HG03159 (cell line): ENCODE results near the gene COL4A2.

Source experiments
- ATAC-seq: cut with Tn5 transposase; IDR thresholded peaks from one replicate; pipeline ENCODE4 v1.9.1; 2021; ENCODE audit warnings: mild to moderate bottlenecking, moderate library complexity; ENCODE audit not compliant: unreplicated experiment

The COL4A2 gene

DNA sequence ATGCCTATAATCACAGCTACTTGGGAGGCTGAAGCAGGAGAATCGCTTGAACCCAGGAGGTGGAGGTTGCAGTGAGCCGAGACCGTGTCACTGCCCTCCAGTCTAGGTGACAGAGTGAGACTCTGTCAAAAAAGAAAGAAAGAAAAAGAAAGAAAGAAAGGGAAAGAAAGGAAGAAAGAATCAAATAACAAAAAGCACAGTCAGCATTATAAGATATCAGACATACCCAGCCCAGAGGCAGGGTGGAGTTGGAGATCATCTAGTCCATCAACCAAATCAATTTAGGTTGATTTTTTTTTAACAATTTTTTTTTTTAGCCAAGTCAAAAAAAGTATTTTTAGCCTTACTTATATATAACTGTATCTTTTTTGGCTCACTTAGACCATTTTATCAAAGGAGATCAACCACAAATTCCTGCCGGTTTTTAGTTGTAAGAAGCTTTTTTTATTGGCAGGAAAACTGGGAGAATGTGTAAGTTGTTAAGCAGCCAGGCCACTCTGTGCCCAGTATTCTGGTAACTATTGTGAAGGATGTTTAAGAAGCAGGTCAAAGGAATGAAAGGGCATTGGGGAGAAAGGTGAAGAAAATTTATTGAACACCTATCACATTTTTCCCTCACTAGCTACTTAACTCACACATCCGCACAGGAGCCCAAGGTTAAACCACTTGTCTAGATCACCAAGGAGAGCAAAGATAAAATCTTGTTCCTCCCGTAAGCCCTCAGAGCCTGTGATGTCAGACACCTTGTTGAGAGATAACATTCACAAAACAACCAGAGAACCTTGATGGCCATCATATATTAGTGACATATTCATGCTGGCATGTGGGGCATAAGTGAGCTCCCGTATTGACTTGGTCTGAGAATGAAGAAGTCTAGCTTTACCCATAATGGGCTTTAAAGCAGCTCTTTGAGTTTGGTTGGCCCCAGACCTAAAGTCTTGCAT is 91.8 kb downstream of the COL4A2 start:
- no peak for ATAC-seq

GRCh38 chr13:110399801-110400200 is 92.7 kb downstream of the COL4A2 start:
- ATAC-seq: no peak

- no peak for ATAC-seq
These were observed 93.9 kb downstream of the COL4A2 start for GRCh38 chr13:110400786-110401533.

GRCh38 chr13:110402299-110403069 is 95.4 kb downstream of the COL4A2 start:
- no peak for ATAC-seq

DNA sequence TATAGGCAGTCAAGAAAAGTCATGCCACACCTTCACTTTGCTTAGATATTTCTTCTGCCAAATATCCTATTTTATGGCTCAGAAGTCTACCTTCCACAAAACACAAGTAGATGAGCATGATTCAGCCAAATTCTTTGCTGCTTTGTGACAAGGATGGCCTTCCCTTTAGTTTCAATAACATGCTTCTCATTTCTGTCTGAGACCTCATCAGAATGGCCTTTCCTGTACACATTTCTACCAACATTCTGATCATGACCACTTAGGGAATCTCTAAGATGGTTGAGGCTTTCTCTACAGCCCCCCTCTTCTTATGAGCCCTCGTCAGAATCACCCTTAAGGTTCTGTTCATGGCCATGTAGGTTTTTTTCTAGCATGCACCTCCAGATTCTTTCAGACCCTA is 96.2 kb downstream of the COL4A2 start:
- no peak for ATAC-seq

- ATAC-seq: no peak
These were observed 96.6 kb downstream of the COL4A2 start for GRCh38 chr13:110403721-110404120.

DNA sequence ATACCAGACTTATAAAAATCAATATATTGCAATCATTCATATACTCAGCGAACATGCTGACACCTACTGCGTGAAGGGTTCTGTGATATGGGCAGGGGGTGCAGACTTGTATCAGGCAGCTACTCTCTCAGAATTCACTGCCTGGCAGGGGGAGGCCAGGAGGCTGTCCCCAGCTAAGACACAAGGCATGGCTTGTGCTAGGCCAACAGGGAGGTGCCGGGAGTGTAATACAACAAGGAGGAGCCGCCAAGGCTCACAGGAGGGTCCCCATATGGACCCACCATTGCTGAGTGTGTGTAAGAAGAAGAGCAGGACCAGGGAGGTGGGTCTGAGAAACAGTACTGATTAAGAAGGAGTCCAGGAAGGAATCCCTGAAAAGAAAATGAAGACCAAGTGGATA is 97.2 kb downstream of the COL4A2 start:
- ATAC-seq: no peak

DNA sequence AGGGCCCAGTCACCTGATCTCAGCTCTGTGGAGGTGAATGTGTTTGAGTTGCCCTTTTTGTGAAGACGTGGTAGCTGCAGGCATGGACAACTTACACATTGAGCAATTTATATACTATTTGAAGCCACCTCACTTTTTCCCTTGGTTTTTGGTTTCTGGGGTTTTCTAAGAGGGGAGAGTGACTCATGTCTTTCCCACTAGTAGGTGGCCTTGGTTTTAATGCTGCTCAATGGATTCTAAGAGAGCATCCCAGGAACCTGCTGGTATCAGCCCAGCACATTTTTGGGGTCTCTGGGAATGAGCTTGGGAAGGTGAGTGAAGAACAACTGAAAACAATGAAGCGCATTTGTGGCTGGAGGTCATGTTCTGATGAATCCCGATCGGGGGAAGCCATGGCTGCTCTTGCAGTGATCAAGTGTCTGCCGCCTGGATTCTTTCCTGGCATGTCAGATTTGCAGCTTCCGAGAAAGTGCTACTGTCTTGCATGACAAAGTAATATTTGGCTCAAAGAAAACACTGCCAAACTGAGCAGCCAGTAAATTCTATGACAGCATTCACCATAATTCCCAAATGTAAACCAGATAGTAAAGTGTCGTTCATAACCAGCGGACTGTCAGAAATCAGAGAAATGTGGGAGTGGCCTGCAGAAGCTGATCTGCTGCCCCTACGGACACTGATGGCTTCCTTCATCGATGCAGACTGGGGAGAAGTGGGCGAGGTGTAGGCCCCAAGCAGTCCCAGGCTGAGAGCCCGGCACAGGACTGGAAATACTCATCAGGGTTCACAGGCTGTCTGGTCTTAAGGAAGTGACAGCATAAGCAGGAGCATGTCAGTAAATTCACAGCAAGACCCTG is 98.7 kb downstream of the COL4A2 start:
- ATAC-seq: no peak

- no peak for ATAC-seq
These were observed 99.9 kb downstream of the COL4A2 start for GRCh38 chr13:110407021-110407420.

DNA sequence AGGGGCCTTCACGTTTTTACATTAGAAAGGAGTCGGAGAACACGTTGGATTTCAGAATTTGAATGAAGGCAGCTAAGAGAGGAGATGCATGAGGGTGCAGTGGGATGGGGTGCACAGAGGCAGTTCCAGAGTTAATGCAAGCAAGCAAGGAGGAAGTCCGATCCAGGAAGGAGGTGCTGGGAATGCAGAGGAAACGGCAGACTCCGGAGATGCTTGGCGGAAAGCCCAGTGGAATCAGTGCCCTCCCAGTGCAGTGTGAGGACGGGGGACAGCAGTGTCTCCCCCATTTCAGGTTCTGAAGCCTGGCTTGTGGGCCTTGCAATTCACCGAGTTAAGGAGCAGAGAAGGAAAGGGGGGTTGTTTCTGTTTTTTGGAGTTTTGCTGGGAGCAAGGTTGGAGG is 100.4 kb downstream of the COL4A2 start:
- no peak for ATAC-seq

GRCh38 chr13:110408286-110408685 is 101.2 kb downstream of the COL4A2 start:
- no peak for ATAC-seq

GRCh38 chr13:110409581-110409992 is 102.5 kb downstream of the COL4A2 start:
- ATAC-seq: no peak

DNA sequence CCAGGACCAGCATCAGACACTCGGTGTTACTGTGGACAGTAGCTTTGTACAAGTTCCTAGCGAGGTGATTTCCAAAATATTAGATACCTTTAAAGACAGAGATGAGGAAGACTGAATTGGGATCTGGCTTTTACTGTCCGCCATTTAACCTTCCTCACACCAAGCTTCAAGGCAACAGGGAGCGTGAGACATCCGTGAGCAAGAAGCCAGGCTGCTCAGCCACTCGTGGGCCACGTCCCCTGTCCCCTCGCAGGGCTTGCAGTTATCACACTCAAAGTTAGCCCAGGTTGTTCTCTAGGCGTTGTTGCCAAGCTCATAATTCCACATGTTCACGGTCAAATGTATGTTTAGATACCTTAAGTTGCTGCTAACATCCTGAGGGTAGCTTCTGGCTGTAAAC is 102.9 kb downstream of the COL4A2 start:
- ATAC-seq: no peak

GRCh38 chr13:110410936-110411687 is 104.0 kb downstream of the COL4A2 start:
- no peak for ATAC-seq

DNA sequence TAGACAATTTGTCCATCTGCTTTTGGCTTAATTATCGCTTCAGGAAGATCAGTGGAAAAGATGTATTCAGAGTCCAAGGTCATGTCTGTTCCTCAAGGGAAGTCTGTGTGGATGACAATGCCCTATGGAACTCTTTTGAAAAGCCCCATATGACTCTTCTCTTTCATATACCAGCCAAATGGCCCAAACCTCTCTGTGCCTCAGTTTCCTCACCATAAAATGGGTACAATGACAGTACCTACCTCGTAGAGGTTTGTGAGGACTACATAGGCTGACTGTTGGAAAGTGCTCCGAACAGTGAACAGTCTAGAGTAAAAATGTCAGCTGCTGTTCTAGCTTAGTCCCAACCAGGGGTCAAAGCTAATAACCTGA is 104.6 kb downstream of the COL4A2 start:
- ATAC-seq: peak; percentile 8

GRCh38 chr13:110412132-110412914 is 105.2 kb downstream of the COL4A2 start:
- peak; percentile 93 for ATAC-seq

- ATAC-seq: no peak
These were observed 106.1 kb downstream of the COL4A2 start for GRCh38 chr13:110413016-110413675.

- ATAC-seq: no peak
These were observed 106.6 kb downstream of the COL4A2 start for GRCh38 chr13:110413676-110414040.
